ENCODE data around the gene COL18A1.

DNA sequence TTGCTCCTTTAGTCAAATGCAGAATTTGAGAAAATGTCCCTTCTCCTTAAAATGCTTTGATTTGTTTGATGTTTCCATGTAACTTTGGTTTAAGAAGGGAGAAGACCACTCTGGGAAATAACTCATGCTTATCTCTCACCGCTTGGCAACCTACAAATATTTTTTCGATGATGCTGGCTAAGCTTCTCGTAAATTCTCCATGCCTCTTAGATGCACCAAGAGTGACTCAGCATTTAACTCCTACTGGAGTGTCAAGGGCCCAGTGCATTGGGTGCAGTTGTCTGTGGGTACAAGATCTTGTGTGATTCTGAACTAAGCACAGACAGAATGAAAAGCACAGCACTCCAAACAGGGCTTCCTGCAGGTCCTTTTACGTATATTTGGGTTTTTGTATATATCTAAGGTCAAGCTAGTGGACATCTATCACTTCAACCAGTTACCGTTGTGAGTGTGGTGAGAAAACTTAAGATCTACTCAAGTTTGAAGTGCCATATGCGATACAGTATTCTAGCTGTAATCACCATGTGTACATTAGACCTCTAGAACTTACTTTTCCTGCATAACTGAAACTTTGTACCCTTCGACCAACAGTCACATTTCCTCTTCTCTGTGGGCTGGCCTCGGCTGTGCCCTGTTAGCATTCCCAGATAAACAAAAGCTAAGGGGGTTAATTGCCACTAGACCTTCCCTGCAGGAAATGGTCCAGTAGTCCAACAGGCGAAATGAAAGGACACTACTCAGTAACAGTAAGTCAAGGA, 55.8 kb downstream of the COL18A1 start:
- TF ChIP-seq CTCF (IDR thresholded peaks at IDR 0.05) = no peak
- TF ChIP-seq EP300 (IDR thresholded peaks at IDR 0.05) = no peak
